Keratinocyte (primary cell): ENCODE results near the gene BLMH. TPM values are rescaled to one million over a fixed set of nuclear protein-coding genes. Genes with fewer than 3 reads are reported as not detected.

ENCODE experiments used
- DNase-seq: peaks from one replicate; pipeline ENCODE4 v3.0.0-alpha.2; 2011; ENCODE audit warnings: low read depth, missing footprints, low spot score
- FAIRE-seq: peaks from 2 replicates; lab custom pipeline; 2011; peaks lifted over from hg19 to GRCh38; lab: Jason Lieb, UNC
- H2AFZ ChIP-seq: 2 replicates; pipeline ENCODE4 v1.6.0; 2012; ENCODE audit warnings: low read length, control low read depth, inconsistent platforms; ENCODE audit not compliant: control insufficient read depth
- H3K27ac ChIP-seq: 2 replicates; pipeline ENCODE4 v1.5.1; 2011; ENCODE audit warnings: low read length; ENCODE audit not compliant: control insufficient read depth, insufficient read depth
- H3K27me3 ChIP-seq: 3 replicates; pipeline ENCODE4 v1.6.0; 2011; ENCODE audit warnings: low read length; ENCODE audit not compliant: control insufficient read depth, insufficient read depth; ENCODE audit errors: extremely low read depth
- H3K36me3 ChIP-seq, 2 experiments: 2 replicates in 1 of 2; 3 replicates in 1 of 2; pipeline ENCODE4 v1.5.1; 2011; ENCODE audit warnings: low read length in 2 of 2, mild to moderate bottlenecking in 1 of 2; ENCODE audit not compliant: control insufficient read depth in 2 of 2, insufficient read depth in 2 of 2; ENCODE audit errors: extremely low read depth in 1 of 2
- H3K4me1 ChIP-seq: 3 replicates; pipeline ENCODE4 v1.5.1; 2011; ENCODE audit warnings: low read length; ENCODE audit not compliant: control insufficient read depth, insufficient read depth; ENCODE audit errors: extremely low read depth
- H3K4me2 ChIP-seq: 3 replicates; pipeline ENCODE4 v1.6.0; 2011; ENCODE audit warnings: low read depth, low read length; ENCODE audit not compliant: control insufficient read depth, insufficient read depth; ENCODE audit errors: extremely low read depth
- H3K4me3 ChIP-seq, 3 experiments: fragments of 200-600 bp in 1 of 3; sonication (generic) in 1 of 3; 2 replicates in 2 of 3; 3 replicates in 1 of 3; pipeline ENCODE4 v1.5.1; 2011 to 2016; ENCODE audit warnings: low read length in 3 of 3, mild to moderate bottlenecking in 3 of 3, control low read depth in 2 of 3, inconsistent platforms in 1 of 3, low read depth in 1 of 3, mixed read lengths in 1 of 3, mixed run types in 1 of 3, moderate library complexity in 1 of 3; ENCODE audit not compliant: control insufficient read depth in 2 of 3, insufficient read depth in 2 of 3; ENCODE audit errors: extremely low read depth in 1 of 3
- H3K79me2 ChIP-seq: 2 replicates; pipeline ENCODE4 v1.6.0; 2012; ENCODE audit warnings: low read length; ENCODE audit not compliant: control insufficient read depth, insufficient read depth
- H3K9ac ChIP-seq: 3 replicates; pipeline ENCODE4 v1.6.0; 2011; ENCODE audit warnings: low read length; ENCODE audit not compliant: control insufficient read depth, insufficient read depth; ENCODE audit errors: extremely low read depth
- H3K9me1 ChIP-seq: 3 replicates; pipeline ENCODE4 v1.6.0; 2011; ENCODE audit warnings: low read length; ENCODE audit not compliant: control insufficient read depth, insufficient read depth; ENCODE audit errors: extremely low read depth
- H3K9me3 ChIP-seq: 2 replicates; pipeline ENCODE4 v1.5.1; 2012; ENCODE audit warnings: low read depth, low read length; ENCODE audit not compliant: control insufficient read depth
- H4K20me1 ChIP-seq: 3 replicates; pipeline ENCODE4 v1.6.0; 2011; ENCODE audit warnings: low read length; ENCODE audit not compliant: control insufficient read depth, insufficient read depth; ENCODE audit errors: extremely low read depth
- CTCF ChIP-seq, 3 experiments: IDR thresholded peaks in 1 of 3; conservative IDR thresholded peaks in 1 of 3; optimal IDR thresholded peaks in 1 of 3; 2 replicates in 2 of 3; 3 replicates in 1 of 3; pipeline versions ENCODE3 to v1.5.1; 2011; ENCODE audit warnings: low read length in 3 of 3, mild to moderate bottlenecking in 3 of 3, moderate library complexity in 2 of 3, control low read depth in 1 of 3, inconsistent platforms in 1 of 3; ENCODE audit not compliant: insufficient read depth in 2 of 3; ENCODE audit errors: extremely low read depth in 1 of 3
- EZH2 ChIP-seq: IDR thresholded peaks from one replicate; pipeline ENCODE4 v1.6.1; 2012; ENCODE audit warnings: inconsistent platforms, mild to moderate bottlenecking, low read length, moderate library complexity
- dilution Hi-C: fragments of 300-500 bp; cut with MboI; formaldehyde crosslinking; loops from one replicate; pipeline ENCODE4 v1.7.0; 2020; ENCODE audit warnings: low sequenced_read_pairs; ENCODE audit not compliant: extremely low pct_ligation_motif_present
- polyA plus RNA-seq, 5 experiments: library from polyadenylated mRNA; depleted of rRNA in 3 of 5; stranded (reverse) in 3 of 5; stranded (forward) in 1 of 5; unstranded in 1 of 5; fragments of >200 nt; gene quantifications; 1 replicate in 1 of 5; 2 replicates in 3 of 5; 3 replicates in 1 of 5; pipeline versions ENCODE4 v1.2.1 to v1.2.3, GENCODE V29; 2011 to 2012; ENCODE audit warnings: missing spikeins in 2 of 5, low read depth in 1 of 5, low replicate concordance in 1 of 5

The BLMH gene
- polyA plus RNA-seq, 1 donor (not counting 4 experiments of a cell fraction or from before 2014, with no cell fraction given): 4.2 TPM

GRCh38 chr17:30209930-30210329, 81.8 kb downstream of the BLMH start:
- H3K9ac ChIP-seq: no peak overlapping the region
- no peak for TF ChIP-seq EZH2
- no peak for TF ChIP-seq CTCF (optimal IDR thresholded peaks at IDR 0.05 in 1 of 3, IDR thresholded peaks at IDR 0.05 in 1 of 3, conservative IDR thresholded peaks at IDR 0.05 in 1 of 3; ENCODE audit: extremely low read depth in 1 of 3, insufficient read depth in 2 of 3, low read length in 3 of 3)
- no peak overlapping the region for H3K4me2 ChIP-seq

GRCh38 chr17:30208214-30208613, 83.5 kb downstream of the BLMH start:
- H3K79me2 ChIP-seq: no peaks in the 10 kb centered on the region
- no peak overlapping the region for H2AFZ ChIP-seq
- no peak for FAIRE-seq
- no peaks in the 10 kb centered on the region for H3K36me3 ChIP-seq
- no peaks in the 10 kb centered on the region for H4K20me1 ChIP-seq
- no peak for DNase-seq
- no peaks in the 10 kb centered on the region for H3K9me3 ChIP-seq
- peaks cover 49% of the 10 kb centered on the region for H3K27me3 ChIP-seq
- H3K4me2 ChIP-seq: no peak overlapping the region
- no peak overlapping the region for H3K9ac ChIP-seq
- H3K4me1 ChIP-seq: no peaks in the 10 kb centered on the region
- no peaks in the 10 kb centered on the region for H3K9me1 ChIP-seq
- no peak overlapping the region for H3K4me3 ChIP-seq
- dilution Hi-C loops: no loop called here
- TF ChIP-seq EZH2: no peak
- no peak for TF ChIP-seq CTCF (optimal IDR thresholded peaks at IDR 0.05 in 1 of 3, IDR thresholded peaks at IDR 0.05 in 1 of 3, conservative IDR thresholded peaks at IDR 0.05 in 1 of 3; ENCODE audit: extremely low read depth in 1 of 3, insufficient read depth in 2 of 3, low read length in 3 of 3)
- no peak overlapping the region for H3K27ac ChIP-seq

More at GRCh38 chr17:30209930-30210329, 81.8 kb downstream of the BLMH start:
- H3K4me1 ChIP-seq: no peaks in the 10 kb centered on the region
- FAIRE-seq (no peak), DNase-seq (no peak)
- H4K20me1 ChIP-seq: no peaks in the 10 kb centered on the region
- H3K36me3 ChIP-seq: no peaks in the 10 kb centered on the region
- H3K9me1 ChIP-seq: no peaks in the 10 kb centered on the region
- H3K9me3 ChIP-seq: no peaks in the 10 kb centered on the region
- dilution Hi-C loops: no loop called here
- H2AFZ ChIP-seq: no peak overlapping the region
- no peak overlapping the region for H3K27ac ChIP-seq
- H3K79me2 ChIP-seq: no peaks in the 10 kb centered on the region
- H3K27me3 ChIP-seq: peaks cover 45% of the 10 kb centered on the region
- H3K4me3 ChIP-seq: no peak overlapping the region
